ENCODE results near the gene AMPD2. TPM values are rescaled to one million over a fixed set of nuclear protein-coding genes. Genes with fewer than 3 reads are reported as not detected.

The AMPD2 gene
- total RNA-seq, 1 donor = 108 TPM

DNA sequence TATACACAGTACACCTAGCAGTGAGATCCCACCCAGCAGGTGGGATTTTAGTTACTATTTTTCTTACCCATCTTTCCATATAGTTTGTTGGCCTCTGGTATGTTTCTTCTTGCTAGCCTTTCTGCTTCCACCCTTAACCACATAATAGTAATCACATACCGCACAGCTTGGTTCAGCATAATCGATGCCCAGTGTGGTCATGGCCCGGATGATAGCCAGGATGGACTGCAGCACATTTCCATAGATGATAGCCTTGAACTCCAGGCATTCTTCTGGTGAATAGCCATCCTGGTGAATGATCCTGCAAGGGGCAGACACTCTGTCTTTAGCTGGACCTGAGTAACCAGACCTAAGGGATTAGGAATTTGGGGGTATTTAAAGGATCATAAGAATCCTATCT, 9.8 kb upstream of the AMPD2 start:
- Histone ChIP-seq H3K4me3 (ENCODE audit: low read length) (no peak overlapping the region), H3K4me1 (ENCODE audit: insufficient read depth, low read length) (peaks cover 28% of the 10 kb centered on the region), H3K9me3 (ENCODE audit: low read depth, low read length) (no peaks in the 10 kb centered on the region)

DNA sequence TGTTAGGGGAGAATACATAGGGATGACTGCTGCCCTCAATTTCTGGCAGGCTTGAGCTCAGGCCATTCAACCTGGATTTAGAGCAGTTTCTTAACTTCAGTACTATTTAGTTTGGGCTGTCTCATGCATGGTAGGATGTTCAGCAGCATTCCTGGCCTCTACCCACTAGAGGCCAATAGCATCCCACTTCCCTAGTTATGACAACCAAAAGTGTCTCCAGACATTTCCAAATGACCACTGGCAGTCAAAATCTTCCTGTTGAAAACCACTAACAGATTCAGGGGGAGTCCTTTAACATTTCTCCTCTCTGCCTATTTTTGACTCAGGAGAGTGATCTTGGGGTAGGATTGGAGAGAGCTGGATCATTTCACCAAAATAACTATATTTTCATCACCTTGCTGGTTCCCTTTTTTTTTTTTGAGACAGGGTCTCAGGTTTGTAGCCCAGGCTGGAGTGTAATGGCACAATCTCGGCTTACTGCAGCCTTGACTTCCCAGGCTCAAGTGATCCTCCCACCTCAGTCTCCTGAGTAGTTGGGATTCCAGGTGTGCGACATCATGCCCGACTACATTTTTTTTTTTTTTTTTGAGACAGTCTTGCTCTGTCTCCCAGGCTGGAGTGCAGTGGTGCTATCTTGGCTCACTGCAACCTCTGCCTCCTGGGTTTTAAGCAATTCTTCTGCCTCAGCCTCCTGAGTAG, 8.9 kb upstream of the AMPD2 start:
- no peaks in the 10 kb centered on the region for H3K27me3 ChIP-seq (ENCODE audit: insufficient read depth, low read length)
- H3K4me1 ChIP-seq (ENCODE audit: insufficient read depth, low read length) = peaks cover 36% of the 10 kb centered on the region
- H3K9me3 ChIP-seq (ENCODE audit: low read depth, low read length) = no peaks in the 10 kb centered on the region
- H3K4me3 ChIP-seq (ENCODE audit: low read length) = no peak overlapping the region

More for the DNA sequence above, 9.8 kb upstream of the AMPD2 start:
- no peaks in the 10 kb centered on the region for H3K27me3 ChIP-seq (ENCODE audit: insufficient read depth, low read length)

GRCh38 chr1:109611308-109611990, 8.2 kb upstream of the AMPD2 start:
- H3K9me3 ChIP-seq (ENCODE audit: low read depth, low read length) = no peaks in the 10 kb centered on the region
- H3K4me1 ChIP-seq (ENCODE audit: insufficient read depth, low read length) = peaks cover 43% of the 10 kb centered on the region
- H3K4me3 ChIP-seq (ENCODE audit: low read length) = no peak overlapping the region

GRCh38 chr1:109613361-109614147, 6.1 kb upstream of the AMPD2 start:
- no peaks in the 10 kb centered on the region for H3K9me3 ChIP-seq (ENCODE audit: low read depth, low read length)
- H3K27me3 ChIP-seq (ENCODE audit: insufficient read depth, low read length) = no peaks in the 10 kb centered on the region
- no peak overlapping the region for H3K4me3 ChIP-seq (ENCODE audit: low read length)
- peaks cover 49% of the 10 kb centered on the region for H3K4me1 ChIP-seq (ENCODE audit: insufficient read depth, low read length)

More at GRCh38 chr1:109611308-109611990, 8.2 kb upstream of the AMPD2 start:
- no peaks in the 10 kb centered on the region for H3K27me3 ChIP-seq (ENCODE audit: insufficient read depth, low read length)

GRCh38 chr1:109615879-109616278, 3.8 kb upstream of the AMPD2 start:
- no peak overlapping the region for H3K4me3 ChIP-seq (ENCODE audit: low read length)
- no peaks in the 10 kb centered on the region for H3K27me3 ChIP-seq (ENCODE audit: insufficient read depth, low read length)
- no peaks in the 10 kb centered on the region for H3K9me3 ChIP-seq (ENCODE audit: low read depth, low read length)
- peaks cover 68% of the 10 kb centered on the region for H3K4me1 ChIP-seq (ENCODE audit: insufficient read depth, low read length)

DNA sequence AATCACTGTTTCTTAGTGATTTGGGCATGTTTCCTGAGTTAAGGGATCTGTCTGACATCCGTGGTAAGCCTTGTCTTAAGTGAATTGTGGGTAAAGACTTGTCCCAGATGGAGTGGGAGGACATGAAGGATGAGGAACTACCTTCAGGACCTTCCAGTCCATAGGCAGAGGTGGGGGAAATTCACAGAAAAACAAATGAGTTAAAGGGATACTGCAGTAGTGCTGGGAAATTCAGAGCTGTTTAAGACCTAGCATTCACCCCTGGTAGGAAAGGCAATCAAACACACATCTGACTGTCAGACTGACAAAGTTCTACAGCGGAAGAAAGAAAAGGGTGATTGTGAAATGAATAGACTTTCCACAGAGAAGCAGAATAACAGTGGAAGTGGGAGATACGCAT, 3.2 kb upstream of the AMPD2 start:
- Histone ChIP-seq H3K4me1 (ENCODE audit: insufficient read depth, low read length) (peaks cover 67% of the 10 kb centered on the region), H3K4me3 (ENCODE audit: low read length) (no peak overlapping the region), H3K27me3 (ENCODE audit: insufficient read depth, low read length) (no peaks in the 10 kb centered on the region), H3K9me3 (ENCODE audit: low read depth, low read length) (no peaks in the 10 kb centered on the region)

DNA sequence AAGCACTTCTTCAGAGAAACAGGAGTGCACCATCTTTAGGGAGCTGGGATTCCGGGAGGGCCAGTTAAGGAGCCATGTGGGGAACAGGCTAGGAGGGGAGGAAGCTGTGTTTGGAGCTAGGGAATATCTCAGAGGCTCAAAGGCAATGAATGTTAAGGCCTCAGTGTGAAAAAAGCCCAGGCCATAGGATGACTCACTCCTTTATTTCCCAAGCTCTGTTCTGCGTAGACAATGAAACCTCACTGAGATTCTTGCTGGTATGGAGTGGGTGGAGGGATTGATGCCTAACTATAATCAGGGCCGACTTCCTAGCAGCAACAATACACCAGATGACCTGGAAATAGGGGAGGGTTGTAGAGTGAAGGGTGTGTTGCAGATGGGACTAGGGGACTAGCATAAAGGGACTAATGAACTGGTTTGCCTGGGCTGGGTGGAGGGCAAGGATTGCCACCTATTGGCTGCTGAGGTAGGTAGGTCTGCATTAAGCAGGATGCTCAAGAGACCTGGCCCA, 2.3 kb upstream of the AMPD2 start:
- H3K9me3 ChIP-seq (ENCODE audit: low read depth, low read length) = no peaks in the 10 kb centered on the region
- H3K27me3 ChIP-seq (ENCODE audit: insufficient read depth, low read length) = no peaks in the 10 kb centered on the region
- H3K4me3 ChIP-seq (ENCODE audit: low read length) = no peak overlapping the region
- peaks cover 72% of the 10 kb centered on the region for H3K4me1 ChIP-seq (ENCODE audit: insufficient read depth, low read length)

- no peaks in the 10 kb centered on the region for H3K27me3 ChIP-seq (ENCODE audit: insufficient read depth, low read length)
- peaks cover 87% of the 10 kb centered on the region for H3K4me1 ChIP-seq (ENCODE audit: insufficient read depth, low read length)
- no peaks in the 10 kb centered on the region for H3K9me3 ChIP-seq (ENCODE audit: low read depth, low read length)
- peak overlapping the region; percentile 61 for H3K4me3 ChIP-seq (ENCODE audit: low read length)
Observed at GRCh38 chr1:109618661-109619575, 719 bp upstream of the AMPD2 start.

DNA sequence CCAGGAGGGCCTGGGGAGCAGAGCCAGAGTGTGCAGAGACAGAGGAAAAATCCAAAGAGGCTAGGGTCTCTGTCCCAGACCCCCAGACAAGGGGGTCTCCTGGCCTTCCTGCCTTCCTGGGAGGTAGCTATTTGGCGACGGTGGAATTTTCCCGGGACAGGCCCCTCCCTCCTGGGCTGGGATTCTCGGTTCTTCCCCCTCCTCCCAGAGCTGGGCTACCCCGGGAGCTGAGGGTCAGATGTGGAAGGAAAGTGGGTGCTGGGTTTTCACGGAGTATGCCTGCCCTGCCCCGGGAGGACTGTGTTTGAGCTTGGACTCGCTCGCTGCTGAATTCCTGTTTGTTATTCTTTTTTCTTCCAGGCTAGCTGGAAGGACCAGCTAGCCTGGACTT, 759 bp downstream of the AMPD2 start:
- H3K4me1 ChIP-seq (ENCODE audit: insufficient read depth, low read length) = peaks cover 83% of the 10 kb centered on the region
- H3K9me3 ChIP-seq (ENCODE audit: low read depth, low read length) = no peaks in the 10 kb centered on the region
- peak overlapping the region; percentile 61 for H3K4me3 ChIP-seq (ENCODE audit: low read length)
- no peaks in the 10 kb centered on the region for H3K27me3 ChIP-seq (ENCODE audit: insufficient read depth, low read length)

- Histone ChIP-seq H3K9me3 (ENCODE audit: low read depth, low read length) (no peaks in the 10 kb centered on the region), H3K27me3 (ENCODE audit: insufficient read depth, low read length) (no peaks in the 10 kb centered on the region), H3K4me1 (ENCODE audit: insufficient read depth, low read length) (peaks cover 79% of the 10 kb centered on the region), H3K4me3 (ENCODE audit: low read length) (peak overlapping the region; percentile 61)
Observed at GRCh38 chr1:109620841-109621286, 1.2 kb downstream of the AMPD2 start.

GRCh38 chr1:109621379-109622136, 1.9 kb downstream of the AMPD2 start:
- Histone ChIP-seq H3K27me3 (ENCODE audit: insufficient read depth, low read length) (no peaks in the 10 kb centered on the region), H3K4me1 (ENCODE audit: insufficient read depth, low read length) (peaks cover 72% of the 10 kb centered on the region), H3K9me3 (ENCODE audit: low read depth, low read length) (no peaks in the 10 kb centered on the region), H3K4me3 (ENCODE audit: low read length) (peak overlapping the region; percentile 61)

DNA sequence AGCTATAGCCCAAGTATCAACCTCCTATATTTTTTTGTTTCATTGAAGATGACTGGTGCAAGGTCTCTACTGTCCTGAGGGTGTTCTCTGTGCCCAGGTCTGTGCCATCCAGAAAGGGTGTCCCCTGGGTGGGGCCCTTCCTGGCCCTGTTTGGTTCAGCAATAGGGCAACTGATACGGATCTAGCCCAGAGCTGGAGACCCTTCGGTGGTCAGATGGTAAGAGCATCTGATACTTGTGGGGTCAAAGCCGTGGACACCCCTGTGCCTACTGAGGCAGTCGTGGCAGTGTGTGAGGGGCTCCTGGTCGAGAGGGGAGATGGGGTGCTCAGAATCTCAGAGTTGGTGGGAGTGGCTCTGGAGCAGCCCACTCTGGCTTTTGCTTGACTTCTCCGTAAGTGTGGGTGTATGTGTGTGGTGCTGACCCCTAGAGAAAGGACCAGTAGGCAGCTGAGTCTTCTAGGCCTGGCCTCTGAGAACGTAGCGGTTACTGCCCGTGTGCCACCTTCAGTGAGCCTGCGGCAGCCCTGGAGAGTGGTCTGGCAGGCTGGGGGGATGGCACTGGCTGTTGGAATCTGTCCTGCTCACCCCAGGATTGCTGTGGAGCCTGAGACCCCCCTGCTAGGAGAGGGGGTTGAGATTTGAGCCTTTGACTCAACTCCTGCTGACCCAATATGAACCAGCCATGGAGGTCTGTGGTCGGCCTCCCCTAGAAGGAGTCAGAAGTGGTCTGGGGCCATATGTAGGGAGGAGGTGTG, 2.7 kb downstream of the AMPD2 start:
- H3K4me3 ChIP-seq (ENCODE audit: low read length) = peak overlapping the region; percentile 61
- H3K27me3 ChIP-seq (ENCODE audit: insufficient read depth, low read length) = no peaks in the 10 kb centered on the region
- H3K9me3 ChIP-seq (ENCODE audit: low read depth, low read length) = no peaks in the 10 kb centered on the region
- peaks cover 64% of the 10 kb centered on the region for H3K4me1 ChIP-seq (ENCODE audit: insufficient read depth, low read length)

GRCh38 chr1:109622895-109623294, 3.3 kb downstream of the AMPD2 start:
- Histone ChIP-seq H3K4me1 (ENCODE audit: insufficient read depth, low read length) (peaks cover 59% of the 10 kb centered on the region), H3K27me3 (ENCODE audit: insufficient read depth, low read length) (no peaks in the 10 kb centered on the region), H3K9me3 (ENCODE audit: low read depth, low read length) (no peaks in the 10 kb centered on the region), H3K4me3 (ENCODE audit: low read length) (no peak overlapping the region)
